WERI-Rb-1 (cell line): ENCODE measurements around the gene POLR1A.

Experiments
- DNase-seq: peaks from one replicate; pipeline ENCODE4 v3.0.0-alpha.2; 2020
- H3K27ac ChIP-seq: fragments of 250-450 bp; sonication (Bioruptor Pico); 2 replicates; pipeline ENCODE4 v1.5.1; 2020; ENCODE audit warnings: mild to moderate bottlenecking, moderate library complexity
- H3K27me3 ChIP-seq: fragments of 250-450 bp; sonication (Bioruptor Pico); 2 replicates; pipeline ENCODE4 v1.5.1; 2021; ENCODE audit warnings: mild to moderate bottlenecking, low read depth, moderate library complexity; ENCODE audit not compliant: insufficient read depth, severe bottlenecking
- H3K36me3 ChIP-seq: fragments of 250-450 bp; sonication (Bioruptor Pico); 2 replicates; pipeline ENCODE4 v1.5.1; 2020; ENCODE audit warnings: mild to moderate bottlenecking, moderate library complexity
- H3K4me3 ChIP-seq: 2 replicates; pipeline ENCODE4 v1.5.1; 2011; ENCODE audit warnings: low read depth, mild to moderate bottlenecking, control low read depth, low read length
- H3K9me3 ChIP-seq: fragments of 250-450 bp; sonication (Bioruptor Pico); 2 replicates; pipeline ENCODE4 v1.5.1; 2021; ENCODE audit warnings: mild to moderate bottlenecking, moderate library complexity; ENCODE audit not compliant: severe bottlenecking
- CTCF ChIP-seq: IDR thresholded peaks from 2 replicates; pipeline ENCODE4 v1.5.1; 2011; ENCODE audit warnings: low read depth, mild to moderate bottlenecking, control low read depth, inconsistent platforms, low read length

POLR1A gene

GRCh38 chr2:86032861-86033595 is 72.7 kb downstream of the POLR1A start:
- H3K27me3 ChIP-seq = no peaks in the 10 kb centered on the region
- TF ChIP-seq CTCF = no peak
- DNase-seq = no peak
- H3K4me3 ChIP-seq = no peak overlapping the region
- H3K36me3 ChIP-seq = peaks cover 95% of the 10 kb centered on the region
- no peaks in the 10 kb centered on the region for H3K9me3 ChIP-seq
- no peak overlapping the region for H3K27ac ChIP-seq

GRCh38 chr2:86031606-86032005 is 74.1 kb downstream of the POLR1A start:
- Histone ChIP-seq H3K27ac (no peak overlapping the region), H3K36me3 (peaks cover 96% of the 10 kb centered on the region), H3K4me3 (no peak overlapping the region), H3K9me3 (no peaks in the 10 kb centered on the region), H3K27me3 (no peaks in the 10 kb centered on the region)
- TF ChIP-seq CTCF = no peak
- no peak for DNase-seq

GRCh38 chr2:86031151-86031550 is 74.5 kb downstream of the POLR1A start:
- DNase-seq = no peak
- no peak overlapping the region for H3K27ac ChIP-seq
- H3K27me3 ChIP-seq = no peaks in the 10 kb centered on the region
- no peak for TF ChIP-seq CTCF
- no peak overlapping the region for H3K4me3 ChIP-seq
- peaks cover 98% of the 10 kb centered on the region for H3K36me3 ChIP-seq
- no peaks in the 10 kb centered on the region for H3K9me3 ChIP-seq

GRCh38 chr2:86029873-86030272 is 75.8 kb downstream of the POLR1A start:
- H3K9me3 ChIP-seq = no peaks in the 10 kb centered on the region
- H3K27me3 ChIP-seq = no peaks in the 10 kb centered on the region
- no peak overlapping the region for H3K4me3 ChIP-seq
- no peak for TF ChIP-seq CTCF
- no peak for DNase-seq
- H3K27ac ChIP-seq = no peak overlapping the region
- peaks cover 98% of the 10 kb centered on the region for H3K36me3 ChIP-seq

GRCh38 chr2:86028766-86029381 is 76.8 kb downstream of the POLR1A start:
- Histone ChIP-seq H3K4me3 (no peak overlapping the region), H3K36me3 (peaks cover 95% of the 10 kb centered on the region), H3K27me3 (no peaks in the 10 kb centered on the region), H3K27ac (no peak overlapping the region), H3K9me3 (no peaks in the 10 kb centered on the region)
- TF ChIP-seq CTCF = no peak
- no peak for DNase-seq
